Measurements from ENCODE around the gene GCA.

GCA gene

GRCh38 chr2:162400336-162400735 lies 56.4 kb downstream of the GCA start:
- TF ChIP-seq CTCF (IDR thresholded peaks at IDR 0.05; ENCODE audit: unreplicated experiment in 3 of 3): no peak
- Mint-ChIP-seq H3K4me3 (no peak overlapping the region), H3K27me3 (ENCODE audit: low read depth) (no peaks in the 10 kb centered on the region), H3K27ac (no peak overlapping the region), H3K9me3 (no peaks in the 10 kb centered on the region), H3K4me1 (no peaks in the 10 kb centered on the region), H3K36me3 (ENCODE audit: low read depth) (no peaks in the 10 kb centered on the region)

GRCh38 chr2:162401871-162402270 lies 57.9 kb downstream of the GCA start:
- Mint-ChIP-seq H3K4me3 (no peak overlapping the region), H3K36me3 (ENCODE audit: low read depth) (no peaks in the 10 kb centered on the region), H3K27me3 (ENCODE audit: low read depth) (no peaks in the 10 kb centered on the region), H3K4me1 (no peaks in the 10 kb centered on the region), H3K9me3 (no peaks in the 10 kb centered on the region), H3K27ac (no peak overlapping the region)
- TF ChIP-seq CTCF (IDR thresholded peaks at IDR 0.05; ENCODE audit: unreplicated experiment in 3 of 3): no peak

- Mint-ChIP-seq H3K4me3 (no peak overlapping the region), H3K27ac (no peak overlapping the region), H3K9me3 (no peaks in the 10 kb centered on the region), H3K4me1 (no peaks in the 10 kb centered on the region), H3K36me3 (ENCODE audit: low read depth) (no peaks in the 10 kb centered on the region), H3K27me3 (ENCODE audit: low read depth) (no peaks in the 10 kb centered on the region)
- TF ChIP-seq CTCF (IDR thresholded peaks at IDR 0.05; ENCODE audit: unreplicated experiment in 3 of 3): no peak
Observed at GRCh38 chr2:162403884-162404283, 60.0 kb downstream of the GCA start.
